ENCODE data around the gene RASSF8. TPM values are rescaled to one million over a fixed set of nuclear protein-coding genes. Genes with fewer than 3 reads are reported as not detected.

The RASSF8 gene
- total and polyA plus RNA-seq, 2 experiments from 2014 or later: 11.5 to 30.6 TPM

DNA sequence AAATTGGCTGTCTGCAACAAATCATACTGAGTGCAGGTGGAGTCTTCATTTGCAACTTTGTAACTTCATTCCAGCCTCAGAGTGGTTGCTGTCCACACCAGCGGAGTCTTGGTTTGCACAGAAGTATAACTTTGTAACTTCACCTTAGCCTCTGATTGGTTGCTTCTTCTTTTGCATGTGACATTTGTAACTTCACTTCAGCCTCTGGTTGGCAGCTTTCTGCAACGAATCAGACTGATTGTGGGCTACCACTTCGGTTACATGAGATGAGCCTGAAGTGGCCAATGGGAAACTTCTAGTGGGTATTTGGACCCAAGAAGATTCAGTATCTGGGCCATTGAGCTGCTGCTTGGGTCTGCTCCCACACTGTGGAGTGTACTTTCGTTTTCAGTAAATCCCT lies 17.8 kb downstream of the RASSF8 start (continued):
- TF ChIP-seq CREB1 (CRISPR knock-in tag; IDR thresholded peaks at IDR 0.05; ENCODE audit: low read depth) (no peak), EZH2 (IDR thresholded peaks at IDR 0.05; ENCODE audit: low read depth, unreplicated experiment) (no peak), ZNF331 (CRISPR knock-in tag; IDR thresholded peaks at IDR 0.05; ENCODE audit: low read depth) (no peak), JUNB (IDR thresholded peaks at IDR 0.05; ENCODE audit: unreplicated experiment) (no peak), NANOG (IDR thresholded peaks at IDR 0.05; ENCODE audit: borderline replicate concordance) (no peak), POLR2AphosphoS5 (IDR thresholded peaks at IDR 0.05; ENCODE audit: low read depth) (no peak), EZH2phosphoT487 (IDR thresholded peaks at IDR 0.05; ENCODE audit: unreplicated experiment) (no peak)

DNA sequence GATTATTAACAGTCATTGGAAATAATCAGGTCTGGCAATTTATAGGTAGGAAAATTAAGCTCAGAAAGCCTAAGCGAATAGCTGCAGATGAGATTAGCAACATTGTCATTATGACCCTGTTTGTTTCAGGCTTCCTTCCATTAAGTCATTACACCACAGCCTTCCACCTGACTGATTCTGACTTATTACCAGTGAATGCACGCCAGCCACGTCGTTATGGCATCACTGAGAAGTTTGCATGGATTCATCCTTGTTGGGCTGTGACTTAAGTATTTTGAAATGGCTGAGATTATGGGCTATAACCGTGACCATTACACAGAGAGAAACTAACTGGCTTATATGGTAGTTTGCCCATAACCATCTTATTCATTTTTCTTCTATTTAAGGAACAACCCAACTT lies 18.6 kb downstream of the RASSF8 start:
- H3K36me3 ChIP-seq (ENCODE audit: insufficient read depth): no peaks in the 10 kb centered on the region
- Mint-ChIP-seq H3K4me1 (peaks cover 27% of the 10 kb centered on the region), H3K9me3 (no peaks in the 10 kb centered on the region), H3K36me3 (ENCODE audit: low read depth) (no peaks in the 10 kb centered on the region), H3K27me3 (ENCODE audit: insufficient read depth, low read depth, poor library complexity) (no peaks in the 10 kb centered on the region), H3K27ac (no peak overlapping the region), H3K4me3 (no peak overlapping the region)
- no peaks in the 10 kb centered on the region for H3K9me2 ChIP-seq (ENCODE audit: insufficient read depth)
- no peak overlapping the region for H3K4me3 ChIP-seq
- H3K4me1 ChIP-seq (ENCODE audit: insufficient read depth): peaks cover 18% of the 10 kb centered on the region
- no peaks in the 10 kb centered on the region for H3F3A ChIP-seq (replicated peaks; ENCODE audit: low read depth)
- TF ChIP-seq STAT1 (IDR thresholded peaks at IDR 0.05; ENCODE audit: unreplicated experiment) (no peak), JUNB (IDR thresholded peaks at IDR 0.05; ENCODE audit: unreplicated experiment) (no peak), NANOG (IDR thresholded peaks at IDR 0.05; ENCODE audit: borderline replicate concordance) (no peak), EZH2phosphoT487 (IDR thresholded peaks at IDR 0.05; ENCODE audit: unreplicated experiment) (no peak), ZNF331 (CRISPR knock-in tag; IDR thresholded peaks at IDR 0.05; ENCODE audit: low read depth) (no peak), POLR2AphosphoS5 (IDR thresholded peaks at IDR 0.05; ENCODE audit: low read depth) (no peak), ZNF114 (CRISPR knock-in tag; IDR thresholded peaks at IDR 0.05) (no peak)
- TF ChIP-seq, protein P1, sequence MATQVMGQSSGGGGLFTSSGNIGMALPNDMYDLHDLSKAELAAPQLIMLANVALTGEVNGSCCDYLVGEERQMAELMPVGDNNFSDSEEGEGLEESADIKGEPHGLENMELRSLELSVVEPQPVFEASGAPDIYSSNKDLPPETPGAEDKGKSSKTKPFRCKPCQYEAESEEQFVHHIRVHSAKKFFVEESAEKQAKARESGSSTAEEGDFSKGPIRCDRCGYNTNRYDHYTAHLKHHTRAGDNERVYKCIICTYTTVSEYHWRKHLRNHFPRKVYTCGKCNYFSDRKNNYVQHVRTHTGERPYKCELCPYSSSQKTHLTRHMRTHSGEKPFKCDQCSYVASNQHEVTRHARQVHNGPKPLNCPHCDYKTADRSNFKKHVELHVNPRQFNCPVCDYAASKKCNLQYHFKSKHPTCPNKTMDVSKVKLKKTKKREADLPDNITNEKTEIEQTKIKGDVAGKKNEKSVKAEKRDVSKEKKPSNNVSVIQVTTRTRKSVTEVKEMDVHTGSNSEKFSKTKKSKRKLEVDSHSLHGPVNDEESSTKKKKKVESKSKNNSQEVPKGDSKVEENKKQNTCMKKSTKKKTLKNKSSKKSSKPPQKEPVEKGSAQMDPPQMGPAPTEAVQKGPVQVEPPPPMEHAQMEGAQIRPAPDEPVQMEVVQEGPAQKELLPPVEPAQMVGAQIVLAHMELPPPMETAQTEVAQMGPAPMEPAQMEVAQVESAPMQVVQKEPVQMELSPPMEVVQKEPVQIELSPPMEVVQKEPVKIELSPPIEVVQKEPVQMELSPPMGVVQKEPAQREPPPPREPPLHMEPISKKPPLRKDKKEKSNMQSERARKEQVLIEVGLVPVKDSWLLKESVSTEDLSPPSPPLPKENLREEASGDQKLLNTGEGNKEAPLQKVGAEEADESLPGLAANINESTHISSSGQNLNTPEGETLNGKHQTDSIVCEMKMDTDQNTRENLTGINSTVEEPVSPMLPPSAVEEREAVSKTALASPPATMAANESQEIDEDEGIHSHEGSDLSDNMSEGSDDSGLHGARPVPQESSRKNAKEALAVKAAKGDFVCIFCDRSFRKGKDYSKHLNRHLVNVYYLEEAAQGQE (IDR thresholded peaks at IDR 0.05; ENCODE audit: unreplicated experiment): no peak
- TF ChIP-seq, protein P2, sequence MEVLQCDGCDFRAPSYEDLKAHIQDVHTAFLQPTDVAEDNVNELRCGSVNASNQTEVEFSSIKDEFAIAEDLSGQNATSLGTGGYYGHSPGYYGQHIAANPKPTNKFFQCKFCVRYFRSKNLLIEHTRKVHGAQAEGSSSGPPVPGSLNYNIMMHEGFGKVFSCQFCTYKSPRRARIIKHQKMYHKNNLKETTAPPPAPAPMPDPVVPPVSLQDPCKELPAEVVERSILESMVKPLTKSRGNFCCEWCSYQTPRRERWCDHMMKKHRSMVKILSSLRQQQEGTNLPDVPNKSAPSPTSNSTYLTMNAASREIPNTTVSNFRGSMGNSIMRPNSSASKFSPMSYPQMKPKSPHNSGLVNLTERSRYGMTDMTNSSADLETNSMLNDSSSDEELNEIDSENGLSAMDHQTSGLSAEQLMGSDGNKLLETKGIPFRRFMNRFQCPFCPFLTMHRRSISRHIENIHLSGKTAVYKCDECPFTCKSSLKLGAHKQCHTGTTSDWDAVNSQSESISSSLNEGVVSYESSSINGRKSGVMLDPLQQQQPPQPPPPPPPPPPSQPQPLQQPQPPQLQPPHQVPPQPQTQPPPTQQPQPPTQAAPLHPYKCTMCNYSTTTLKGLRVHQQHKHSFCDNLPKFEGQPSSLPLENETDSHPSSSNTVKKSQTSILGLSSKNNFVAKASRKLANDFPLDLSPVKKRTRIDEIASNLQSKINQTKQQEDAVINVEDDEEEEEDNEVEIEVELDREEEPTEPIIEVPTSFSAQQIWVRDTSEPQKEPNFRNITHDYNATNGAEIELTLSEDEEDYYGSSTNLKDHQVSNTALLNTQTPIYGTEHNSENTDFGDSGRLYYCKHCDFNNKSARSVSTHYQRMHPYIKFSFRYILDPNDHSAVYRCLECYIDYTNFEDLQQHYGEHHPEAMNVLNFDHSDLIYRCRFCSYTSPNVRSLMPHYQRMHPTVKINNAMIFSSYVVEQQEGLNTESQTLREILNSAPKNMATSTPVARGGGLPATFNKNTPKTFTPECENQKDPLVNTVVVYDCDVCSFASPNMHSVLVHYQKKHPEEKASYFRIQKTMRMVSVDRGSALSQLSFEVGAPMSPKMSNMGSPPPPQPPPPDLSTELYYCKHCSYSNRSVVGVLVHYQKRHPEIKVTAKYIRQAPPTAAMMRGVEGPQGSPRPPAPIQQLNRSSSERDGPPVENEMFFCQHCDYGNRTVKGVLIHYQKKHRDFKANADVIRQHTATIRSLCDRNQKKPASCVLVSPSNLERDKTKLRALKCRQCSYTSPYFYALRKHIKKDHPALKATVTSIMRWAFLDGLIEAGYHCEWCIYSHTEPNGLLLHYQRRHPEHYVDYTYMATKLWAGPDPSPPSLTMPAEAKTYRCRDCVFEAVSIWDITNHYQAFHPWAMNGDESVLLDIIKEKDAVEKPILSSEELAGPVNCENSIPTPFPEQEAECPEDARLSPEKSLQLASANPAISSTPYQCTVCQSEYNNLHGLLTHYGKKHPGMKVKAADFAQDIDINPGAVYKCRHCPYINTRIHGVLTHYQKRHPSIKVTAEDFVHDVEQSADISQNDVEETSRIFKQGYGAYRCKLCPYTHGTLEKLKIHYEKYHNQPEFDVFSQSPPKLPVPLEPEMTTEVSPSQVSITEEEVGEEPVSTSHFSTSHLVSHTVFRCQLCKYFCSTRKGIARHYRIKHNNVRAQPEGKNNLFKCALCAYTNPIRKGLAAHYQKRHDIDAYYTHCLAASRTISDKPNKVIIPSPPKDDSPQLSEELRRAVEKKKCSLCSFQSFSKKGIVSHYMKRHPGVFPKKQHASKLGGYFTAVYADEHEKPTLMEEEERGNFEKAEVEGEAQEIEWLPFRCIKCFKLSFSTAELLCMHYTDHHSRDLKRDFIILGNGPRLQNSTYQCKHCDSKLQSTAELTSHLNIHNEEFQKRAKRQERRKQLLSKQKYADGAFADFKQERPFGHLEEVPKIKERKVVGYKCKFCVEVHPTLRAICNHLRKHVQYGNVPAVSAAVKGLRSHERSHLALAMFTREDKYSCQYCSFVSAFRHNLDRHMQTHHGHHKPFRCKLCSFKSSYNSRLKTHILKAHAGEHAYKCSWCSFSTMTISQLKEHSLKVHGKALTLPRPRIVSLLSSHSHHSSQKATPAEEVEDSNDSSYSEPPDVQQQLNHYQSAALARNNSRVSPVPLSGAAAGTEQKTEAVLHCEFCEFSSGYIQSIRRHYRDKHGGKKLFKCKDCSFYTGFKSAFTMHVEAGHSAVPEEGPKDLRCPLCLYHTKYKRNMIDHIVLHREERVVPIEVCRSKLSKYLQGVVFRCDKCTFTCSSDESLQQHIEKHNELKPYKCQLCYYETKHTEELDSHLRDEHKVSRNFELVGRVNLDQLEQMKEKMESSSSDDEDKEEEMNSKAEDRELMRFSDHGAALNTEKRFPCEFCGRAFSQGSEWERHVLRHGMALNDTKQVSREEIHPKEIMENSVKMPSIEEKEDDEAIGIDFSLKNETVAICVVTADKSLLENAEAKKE (CRISPR knock-in tag; IDR thresholded peaks at IDR 0.05): no peak
- TF ChIP-seq, protein P3, sequence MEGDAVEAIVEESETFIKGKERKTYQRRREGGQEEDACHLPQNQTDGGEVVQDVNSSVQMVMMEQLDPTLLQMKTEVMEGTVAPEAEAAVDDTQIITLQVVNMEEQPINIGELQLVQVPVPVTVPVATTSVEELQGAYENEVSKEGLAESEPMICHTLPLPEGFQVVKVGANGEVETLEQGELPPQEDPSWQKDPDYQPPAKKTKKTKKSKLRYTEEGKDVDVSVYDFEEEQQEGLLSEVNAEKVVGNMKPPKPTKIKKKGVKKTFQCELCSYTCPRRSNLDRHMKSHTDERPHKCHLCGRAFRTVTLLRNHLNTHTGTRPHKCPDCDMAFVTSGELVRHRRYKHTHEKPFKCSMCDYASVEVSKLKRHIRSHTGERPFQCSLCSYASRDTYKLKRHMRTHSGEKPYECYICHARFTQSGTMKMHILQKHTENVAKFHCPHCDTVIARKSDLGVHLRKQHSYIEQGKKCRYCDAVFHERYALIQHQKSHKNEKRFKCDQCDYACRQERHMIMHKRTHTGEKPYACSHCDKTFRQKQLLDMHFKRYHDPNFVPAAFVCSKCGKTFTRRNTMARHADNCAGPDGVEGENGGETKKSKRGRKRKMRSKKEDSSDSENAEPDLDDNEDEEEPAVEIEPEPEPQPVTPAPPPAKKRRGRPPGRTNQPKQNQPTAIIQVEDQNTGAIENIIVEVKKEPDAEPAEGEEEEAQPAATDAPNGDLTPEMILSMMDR (conservative IDR thresholded peaks at IDR 0.05; ENCODE audit: low read depth in 2 of 2): no peak
- TF ChIP-seq, protein P4, sequence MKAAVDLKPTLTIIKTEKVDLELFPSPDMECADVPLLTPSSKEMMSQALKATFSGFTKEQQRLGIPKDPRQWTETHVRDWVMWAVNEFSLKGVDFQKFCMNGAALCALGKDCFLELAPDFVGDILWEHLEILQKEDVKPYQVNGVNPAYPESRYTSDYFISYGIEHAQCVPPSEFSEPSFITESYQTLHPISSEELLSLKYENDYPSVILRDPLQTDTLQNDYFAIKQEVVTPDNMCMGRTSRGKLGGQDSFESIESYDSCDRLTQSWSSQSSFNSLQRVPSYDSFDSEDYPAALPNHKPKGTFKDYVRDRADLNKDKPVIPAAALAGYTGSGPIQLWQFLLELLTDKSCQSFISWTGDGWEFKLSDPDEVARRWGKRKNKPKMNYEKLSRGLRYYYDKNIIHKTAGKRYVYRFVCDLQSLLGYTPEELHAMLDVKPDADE (IDR thresholded peaks at IDR 0.05): no peak
- ATAC-seq (no peak), DNase-seq (ENCODE audit: low spot score) (no peak)
- peaks cover 6% of the 10 kb centered on the region; the same call in 1 of the 2 replicates for H4K20me1 ChIP-seq (replicated peaks; ENCODE audit: insufficient read depth)
- no peak overlapping the region for H2AFZ ChIP-seq
- no peak overlapping the region for H3K4me2 ChIP-seq
- H3K27me3 ChIP-seq (ENCODE audit: insufficient read depth): no peaks in the 10 kb centered on the region
- H3K79me2 ChIP-seq (replicated peaks; ENCODE audit: insufficient read depth): peaks cover 100% of the 10 kb centered on the region
- H3K27ac ChIP-seq (ENCODE audit: low read depth): no peak overlapping the region
